Measurements from ENCODE around the gene ADAMTS2. TPM values are rescaled to one million over a fixed set of nuclear protein-coding genes. Genes with fewer than 3 reads are reported as not detected.

The ADAMTS2 gene
- total and polyA plus RNA-seq, 2 of the 8 experiments (the other 6 are each of a cell fraction or from before 2014, with no cell fraction given), result 6.6 to 7.3 TPM

- no peak overlapping the region for H2BK15ac ChIP-seq (ENCODE audit: low read length)
- H3K4me1 ChIP-seq (replicated peaks in 1 of 4; ENCODE audit: control insufficient read depth in 3 of 4, insufficient read depth in 4 of 4, low read length in 3 of 4), result no peaks in the 10 kb centered on the region
- H2BK20ac ChIP-seq (ENCODE audit: low read length), result no peak overlapping the region
- DNase-seq (ENCODE audit: low read depth in 1 of 2, low spot score in 2 of 2), result no peak
- H4K5ac ChIP-seq (ENCODE audit: insufficient read length, low read depth, low read length), result no peak overlapping the region
- no peak for FAIRE-seq
- no peak overlapping the region for H4K8ac ChIP-seq (ENCODE audit: extremely low read depth, insufficient read depth, low read length)
- no peak overlapping the region for H3K23ac ChIP-seq (ENCODE audit: insufficient read length)
- H4K20me1 ChIP-seq (replicated peaks in 1 of 2; ENCODE audit: control insufficient read depth in 1 of 2, insufficient read depth in 2 of 2, low read length in 2 of 2), result no peaks in the 10 kb centered on the region
- H2BK120ac ChIP-seq (replicated peaks; ENCODE audit: low read depth, low read length), result no peak overlapping the region
- no peak overlapping the region for H3K4me3 ChIP-seq (ENCODE audit: extremely low read depth in 1 of 4, insufficient read depth in 2 of 4, low read depth in 3 of 4, low read length in 4 of 4)
- ChIA-PET POLR2A (ENCODE audit: partially characterized antibody) (no interaction called here), CTCF (ENCODE audit: partially characterized antibody) (interaction anchor here (0.9 kb wide), 2 partner anchors 11 to 20 kb away, joined by 3 read pairs; no protein-coding TSS in a partner anchor)
- no peak overlapping the region for H3K9ac ChIP-seq (replicated peaks in 1 of 4; ENCODE audit: extremely low read depth in 1 of 4, low read depth in 3 of 4, low read length in 3 of 4)
- no peak overlapping the region for H2AK5ac ChIP-seq (ENCODE audit: low read depth, low read length)
- H3K23me2 ChIP-seq (ENCODE audit: low read depth, low read length), result peaks cover 2% of the 10 kb centered on the region; the same call in 1 of the 2 replicates
- no peaks in the 10 kb centered on the region for H3K79me2 ChIP-seq (ENCODE audit: control insufficient read depth in 1 of 2, insufficient read depth in 2 of 2, low read length in 2 of 2)
- H3K4ac ChIP-seq (replicated peaks; ENCODE audit: insufficient read length, low read depth, low read length), result no peak overlapping the region
- no peak overlapping the region for H3K27ac ChIP-seq (ENCODE audit: low read depth, low read length)
- no peak overlapping the region for H2AFZ ChIP-seq (ENCODE audit: low read length)
- no peaks in the 10 kb centered on the region; a peak in 1 of 7 replicates for H3K27me3 ChIP-seq (replicated peaks in 1 of 4; ENCODE audit: control insufficient read depth in 3 of 4, extremely low read depth in 1 of 4, insufficient read depth in 3 of 4, low read length in 3 of 4)
- H2BK12ac ChIP-seq (ENCODE audit: low read depth, low read length), result no peak overlapping the region
- 70% methylated on average over 7 of the region's 7 CpGs; no CpG with 5 or more reads in 1 of the 2 experiments for WGBS, 2 experiments (ENCODE audit: extremely low coverage in 1 of 2, insufficient coverage in 1 of 2, insufficient read length in 1 of 2, insufficient replicate concordance in 2 of 2, low coverage in 1 of 2, low lambda C conversion rate in 2 of 2, missing lambda C conversion rate in 1 of 2)
- H3K9me3 ChIP-seq (ENCODE audit: insufficient read depth in 2 of 2, low read depth in 1 of 2, low read length in 1 of 2), result peaks cover 3 to 17% of the 10 kb centered on the region in 2 experiments; a peak in 2 of 4 replicates
- no peak overlapping the region for H4K91ac ChIP-seq (replicated peaks; ENCODE audit: insufficient read length, low read length)
- no peak overlapping the region for H3K14ac ChIP-seq (ENCODE audit: insufficient read length)
- no peak overlapping the region for H3K4me2 ChIP-seq (ENCODE audit: insufficient read depth in 1 of 2, low read depth in 2 of 2, low read length in 2 of 2)
- no peaks in the 10 kb centered on the region for H3K79me1 ChIP-seq (ENCODE audit: low read depth, low read length)
- H3K18ac ChIP-seq (ENCODE audit: extremely low read depth, low read length), result no peak overlapping the region
- H3K36me3 ChIP-seq (ENCODE audit: control insufficient read depth in 2 of 4, insufficient read depth in 4 of 4, low read length in 3 of 4), result no peaks in the 10 kb centered on the region
- H2BK5ac ChIP-seq (ENCODE audit: low read depth, low read length), result no peak overlapping the region
- H3K56ac ChIP-seq (replicated peaks; ENCODE audit: insufficient read length, low read depth, low read length), result no peak overlapping the region
- TF ChIP-seq TEAD4 (IDR thresholded peaks at IDR 0.05; ENCODE audit: low read depth, low read length) (no peak), E2F6 (IDR thresholded peaks at IDR 0.05) (no peak), EZH2 (IDR thresholded peaks at IDR 0.05; ENCODE audit: low read depth, low read length, severe bottlenecking) (no peak), NRF1 (IDR thresholded peaks at IDR 0.05; ENCODE audit: low read depth, low read length) (no peak), HDAC6 (IDR thresholded peaks at IDR 0.05; ENCODE audit: low read depth, low read length) (no peak), SAP30 (IDR thresholded peaks at IDR 0.05; ENCODE audit: insufficient read depth, insufficient replicate concordance, low read length) (no peak), POU5F1 (IDR thresholded peaks at IDR 0.05; ENCODE audit: low read depth, low read length) (no peak), POLR2AphosphoS5 (IDR thresholded peaks at IDR 0.05; ENCODE audit: low read depth, low read length) (no peak), SP1 (IDR thresholded peaks at IDR 0.05; ENCODE audit: low read depth, low read length) (no peak), TBP (IDR thresholded peaks at IDR 0.05; ENCODE audit: low read depth, low read length) (no peak), CTCF (IDR thresholded peaks at IDR 0.05; ENCODE audit: control extremely low read depth in 1 of 3, insufficient read depth in 1 of 3, low read depth in 1 of 3, low read length in 3 of 3) (no peak)
Observed at GRCh38 chr5:179385914-179386313, 40.7 kb upstream of the ADAMTS2 start.
